ENCODE results near the gene SLC5A8. TPM values are rescaled to one million over a fixed set of nuclear protein-coding genes. Genes with fewer than 3 reads are reported as not detected.

Gene SLC5A8
- total and polyA plus RNA-seq, 2 donors (not counting 1 experiment from before 2014, with no cell fraction given), result not detected

- no CpG with 5 or more reads among the region's 4 CpGs for WGBS (ENCODE audit: insufficient coverage)
- H3K4me1 ChIP-seq (ENCODE audit: control insufficient read depth in 2 of 2, insufficient read depth in 2 of 2, low read length in 2 of 2), result no peaks in the 10 kb centered on the region
- no peak for DNase-seq
- H3K27me3 ChIP-seq (replicated peaks in 1 of 4; ENCODE audit: control extremely low read depth in 1 of 4, control insufficient read depth in 3 of 4, insufficient read depth in 4 of 4, low read length in 3 of 4), result no peaks in the 10 kb centered on the region
- no peak overlapping the region for H3K9ac ChIP-seq (ENCODE audit: low read length)
- POLR2A ChIA-PET, result no interaction called here
- Mint-ChIP-seq H3K4me3 (no peak overlapping the region), H3K27me3 (no peaks in the 10 kb centered on the region), H3K9me3 (ENCODE audit: insufficient read depth) (no peaks in the 10 kb centered on the region), H3K27ac (no peak overlapping the region), H3K4me1 (no peaks in the 10 kb centered on the region)
- intact Hi-C loops (cut with micrococcal nuclease), result no loop called here
- H3K9me3 ChIP-seq (ENCODE audit: control extremely low read depth in 1 of 3, control insufficient read depth in 2 of 3, insufficient read depth in 1 of 3, low read length in 2 of 3), result peaks cover 0 to 2% (median 0%) of the 10 kb centered on the region in 3 donors
- H3K27ac ChIP-seq (ENCODE audit: low read length in 2 of 2), result no peak overlapping the region
- TF ChIP-seq EZH2 (IDR thresholded peaks at IDR 0.05; ENCODE audit: borderline replicate concordance, insufficient read depth, low read depth, low read length, poor library complexity, severe bottlenecking), result no peak
- no peak for TF ChIP-seq CTCF (IDR thresholded peaks at IDR 0.05)
- H3K4me3 ChIP-seq (ENCODE audit: control extremely low read depth in 1 of 5, extremely low read depth in 1 of 5, insufficient read depth in 1 of 5, low read depth in 2 of 5, low read length in 4 of 5), result no peak overlapping the region
- H3K4me2 ChIP-seq (replicated peaks; ENCODE audit: low read depth, low read length, poor library complexity, severe bottlenecking), result no peak overlapping the region
- no peaks in the 10 kb centered on the region for H3K36me3 ChIP-seq (replicated peaks in 1 of 2; ENCODE audit: control extremely low read depth in 1 of 2, control insufficient read depth in 1 of 2, extremely low read depth in 1 of 2, insufficient read depth in 2 of 2, low read length in 1 of 2)
- H2AFZ ChIP-seq (ENCODE audit: insufficient read depth, low read depth, low read length, poor library complexity, severe bottlenecking), result no peak overlapping the region
- no peaks in the 10 kb centered on the region for H3K79me2 ChIP-seq (ENCODE audit: control insufficient read depth, insufficient read depth, low read length)
- CTCF ChIA-PET, result no interaction called here
- ATAC-seq (ENCODE audit: low read depth), result no peak
- no peaks in the 10 kb centered on the region for H4K20me1 ChIP-seq (ENCODE audit: control insufficient read depth, insufficient read depth, low read length, poor library complexity, severe bottlenecking)
These were observed 93.1 kb downstream of the SLC5A8 start for GRCh38 chr12:101116911-101117310.

GRCh38 chr12:101115326-101115725, 94.7 kb downstream of the SLC5A8 start:
- H3K4me1 Mint-ChIP-seq, result no peaks in the 10 kb centered on the region
- H3K79me2 ChIP-seq (ENCODE audit: control insufficient read depth, insufficient read depth, low read length), result no peaks in the 10 kb centered on the region
- H3K9ac ChIP-seq (ENCODE audit: low read length), result no peak overlapping the region
- no peaks in the 10 kb centered on the region for H3K27me3 Mint-ChIP-seq
- DNase-seq (no peak), ATAC-seq (ENCODE audit: low read depth) (no peak)
- TF ChIP-seq CTCF (IDR thresholded peaks at IDR 0.05), result no peak
- no peak for TF ChIP-seq EZH2 (IDR thresholded peaks at IDR 0.05; ENCODE audit: borderline replicate concordance, insufficient read depth, low read depth, low read length, poor library complexity, severe bottlenecking)
- no peak overlapping the region for H3K4me3 Mint-ChIP-seq
- no peak overlapping the region for H3K4me3 ChIP-seq (ENCODE audit: control extremely low read depth in 1 of 5, extremely low read depth in 1 of 5, insufficient read depth in 1 of 5, low read depth in 2 of 5, low read length in 4 of 5)
- no peaks in the 10 kb centered on the region for H3K27me3 ChIP-seq (replicated peaks in 1 of 4; ENCODE audit: control extremely low read depth in 1 of 4, control insufficient read depth in 3 of 4, insufficient read depth in 4 of 4, low read length in 3 of 4)
- H3K9me3 Mint-ChIP-seq (ENCODE audit: insufficient read depth), result no peaks in the 10 kb centered on the region
- H3K27ac ChIP-seq (ENCODE audit: low read length in 2 of 2), result no peak overlapping the region
- intact Hi-C loops (cut with micrococcal nuclease), result no loop called here
- H3K9me3 ChIP-seq (ENCODE audit: control extremely low read depth in 1 of 3, control insufficient read depth in 2 of 3, insufficient read depth in 1 of 3, low read length in 2 of 3), result peaks cover 0 to 2% (median 0%) of the 10 kb centered on the region in 3 donors
- H4K20me1 ChIP-seq (ENCODE audit: control insufficient read depth, insufficient read depth, low read length, poor library complexity, severe bottlenecking), result no peaks in the 10 kb centered on the region
- ChIA-PET POLR2A (no interaction called here), CTCF (no interaction called here)
- no peaks in the 10 kb centered on the region for H3K36me3 ChIP-seq (replicated peaks in 1 of 2; ENCODE audit: control extremely low read depth in 1 of 2, control insufficient read depth in 1 of 2, extremely low read depth in 1 of 2, insufficient read depth in 2 of 2, low read length in 1 of 2)
- no peak overlapping the region for H3K4me2 ChIP-seq (replicated peaks; ENCODE audit: low read depth, low read length, poor library complexity, severe bottlenecking)
- no peaks in the 10 kb centered on the region for H3K4me1 ChIP-seq (ENCODE audit: control insufficient read depth in 2 of 2, insufficient read depth in 2 of 2, low read length in 2 of 2)
- WGBS (ENCODE audit: insufficient coverage), result no CpG with 5 or more reads among the region's 2 CpGs
- no peak overlapping the region for H3K27ac Mint-ChIP-seq
- H2AFZ ChIP-seq (ENCODE audit: insufficient read depth, low read depth, low read length, poor library complexity, severe bottlenecking), result no peak overlapping the region
